ENCODE results near the gene PRSS57. TPM values are rescaled to one million over a fixed set of nuclear protein-coding genes. Genes with fewer than 3 reads are reported as not detected.

Gene PRSS57
- total and polyA plus RNA-seq, 2 of the 8 experiments (the other 6 are each of a cell fraction or from before 2014, with no cell fraction given), result not detected

GRCh38 chr19:690203-690602 is 5.0 kb downstream of the PRSS57 start:
- Histone ChIP-seq H3K56ac (replicated peaks; ENCODE audit: insufficient read length, low read depth, low read length) (no peak overlapping the region), H3K27ac (ENCODE audit: low read depth, low read length) (no peak overlapping the region), H2AK5ac (ENCODE audit: low read depth, low read length) (no peak overlapping the region), H3K9me3 (ENCODE audit: insufficient read depth in 2 of 2, low read depth in 1 of 2, low read length in 1 of 2) (no peaks in the 10 kb centered on the region; a peak in 1 of 4 replicates), H3K36me3 (ENCODE audit: control insufficient read depth in 2 of 4, insufficient read depth in 4 of 4, low read length in 3 of 4) (no peaks in the 10 kb centered on the region), H4K5ac (ENCODE audit: insufficient read length, low read depth, low read length) (no peak overlapping the region), H3K18ac (ENCODE audit: extremely low read depth, low read length) (no peak overlapping the region), H4K8ac (ENCODE audit: extremely low read depth, insufficient read depth, low read length) (no peak overlapping the region), H2BK5ac (ENCODE audit: low read depth, low read length) (no peak overlapping the region), H3K23ac (ENCODE audit: insufficient read length) (no peak overlapping the region), H3K23me2 (ENCODE audit: low read depth, low read length) (no peaks in the 10 kb centered on the region), H2BK120ac (replicated peaks; ENCODE audit: low read depth, low read length) (no peak overlapping the region), H3K79me1 (ENCODE audit: low read depth, low read length) (no peaks in the 10 kb centered on the region), H3K27me3 (replicated peaks in 1 of 4; ENCODE audit: control insufficient read depth in 3 of 4, extremely low read depth in 1 of 4, insufficient read depth in 3 of 4, low read length in 3 of 4) (0 out of 7 replicates have a peak, but pooled peaks cover 0 to 2% (median 0%) of the 10 kb centered on the region in 4 experiments), H3K79me2 (ENCODE audit: control insufficient read depth in 1 of 2, insufficient read depth in 2 of 2, low read length in 2 of 2) (no peaks in the 10 kb centered on the region), H2BK12ac (ENCODE audit: low read depth, low read length) (no peak overlapping the region; the same call in 1 of the 2 replicates), H3K4me2 (ENCODE audit: insufficient read depth in 1 of 2, low read depth in 2 of 2, low read length in 2 of 2) (no peak overlapping the region), H2AFZ (ENCODE audit: low read length) (no peak overlapping the region), H4K20me1 (replicated peaks in 1 of 2; ENCODE audit: control insufficient read depth in 1 of 2, insufficient read depth in 2 of 2, low read length in 2 of 2) (peaks cover 0 to 1% of the 10 kb centered on the region in 2 experiments), H2BK15ac (ENCODE audit: low read length) (no peak overlapping the region), H2BK20ac (ENCODE audit: low read length) (no peak overlapping the region), H3K9ac (replicated peaks in 1 of 4; ENCODE audit: extremely low read depth in 1 of 4, low read depth in 3 of 4, low read length in 3 of 4) (no peak overlapping the region), H3K4ac (replicated peaks; ENCODE audit: insufficient read length, low read depth, low read length) (no peak overlapping the region), H4K91ac (replicated peaks; ENCODE audit: insufficient read length, low read length) (no peak overlapping the region), H3K4me3 (ENCODE audit: extremely low read depth in 1 of 4, insufficient read depth in 2 of 4, low read depth in 3 of 4, low read length in 4 of 4) (no peak overlapping the region), H3K4me1 (replicated peaks in 1 of 4; ENCODE audit: control insufficient read depth in 3 of 4, insufficient read depth in 4 of 4, low read length in 3 of 4) (no peaks in the 10 kb centered on the region), H3K14ac (ENCODE audit: insufficient read length) (no peak overlapping the region)
- 81% methylated on average over 13 of the region's 18 CpGs; no CpG with 5 or more reads in 1 of the 2 experiments for WGBS, 2 experiments (ENCODE audit: extremely low coverage in 1 of 2, insufficient coverage in 1 of 2, insufficient read length in 1 of 2, insufficient replicate concordance in 2 of 2, low coverage in 1 of 2, low lambda C conversion rate in 2 of 2, missing lambda C conversion rate in 1 of 2)
- CTCF ChIA-PET (ENCODE audit: partially characterized antibody), result interaction anchor here (0.7 to 2.4 kb wide), 3 partner anchors 10 to 18 kb away, joined by 3 to 7 read pairs (median 3); partner anchors contain the start of gene PALM
- DNase-seq (ENCODE audit: low read depth in 1 of 2, low spot score in 2 of 2), result no peak
- FAIRE-seq, result no peak
- POLR2A ChIA-PET (ENCODE audit: partially characterized antibody), result interaction anchor here (0.6 to 1.4 kb wide), 4 partner anchors 8 to 296 kb away, joined by 3 to 5 read pairs (median 3); partner anchors contain the start of gene FSTL3
- TF ChIP-seq RAD21 (IDR thresholded peaks at IDR 0.05 in 1 of 2, conservative IDR thresholded peaks at IDR 0.05 in 1 of 2; ENCODE audit: low read depth in 2 of 2, low read length in 2 of 2), result no peak
- TF ChIP-seq SIRT6 (IDR thresholded peaks at IDR 0.05; ENCODE audit: low read length), result no peak
- no peak for TF ChIP-seq CBX8 (IDR thresholded peaks at IDR 0.05; ENCODE audit: borderline replicate concordance, low read depth, low read length)
- no peak for TF ChIP-seq SIX5 (IDR thresholded peaks at IDR 0.05; ENCODE audit: low read depth, low read length)
- TF ChIP-seq TAF1 (IDR thresholded peaks at IDR 0.05; ENCODE audit: low read depth, low read length), result no peak
- TF ChIP-seq CEBPB (IDR thresholded peaks at IDR 0.05; ENCODE audit: low read depth, low read length), result no peak
- TF ChIP-seq SAP30 (IDR thresholded peaks at IDR 0.05; ENCODE audit: insufficient read depth, insufficient replicate concordance, low read length), result no peak
- TF ChIP-seq EP300 (IDR thresholded peaks at IDR 0.05; ENCODE audit: borderline replicate concordance in 1 of 2, low read depth in 2 of 2, low read length in 2 of 2), result no peak
- TF ChIP-seq JUND (IDR thresholded peaks at IDR 0.05; ENCODE audit: low read length), result no peak
- TF ChIP-seq SP4 (IDR thresholded peaks at IDR 0.05; ENCODE audit: low read length), result no peak
- TF ChIP-seq CHD1 (IDR thresholded peaks at IDR 0.05; ENCODE audit: low read depth, low read length), result no peak
- TF ChIP-seq CBX5 (IDR thresholded peaks at IDR 0.05; ENCODE audit: low read depth, low read length), result no peak
- TF ChIP-seq SIN3A (conservative IDR thresholded peaks at IDR 0.05 in 1 of 2, IDR thresholded peaks at IDR 0.05 in 1 of 2; ENCODE audit: low read depth in 1 of 2, low read length in 2 of 2), result no peak
- no peak for TF ChIP-seq POU5F1 (IDR thresholded peaks at IDR 0.05; ENCODE audit: low read depth, low read length)
- no peak for TF ChIP-seq POLR2AphosphoS5 (IDR thresholded peaks at IDR 0.05; ENCODE audit: low read depth, low read length)

All from H1 (cell line).